Measurements from ENCODE around the gene ATG9A. TPM values are rescaled to one million over a fixed set of nuclear protein-coding genes. Genes with fewer than 3 reads are reported as not detected.

Gene ATG9A
- total RNA-seq, 1 experiment from 2014 or later, result 46.4 TPM

DNA sequence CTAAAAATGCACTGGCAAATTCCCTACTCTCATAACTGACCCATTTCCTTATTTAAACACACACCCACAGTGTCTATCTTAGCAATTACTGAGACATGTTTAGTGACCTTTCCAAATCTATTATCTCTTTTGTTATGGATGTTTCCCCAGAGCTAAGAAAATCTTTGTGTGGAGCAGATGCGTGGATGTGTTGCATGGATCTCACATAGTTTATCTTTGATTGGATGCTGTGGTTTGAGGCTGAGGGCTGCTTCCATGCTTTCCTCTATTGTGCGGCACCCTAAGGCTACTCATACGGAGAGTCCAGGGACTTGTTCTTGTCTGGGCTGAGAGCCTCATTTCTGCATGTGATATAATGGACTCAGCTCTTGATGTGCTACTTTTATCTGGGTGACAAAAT, 4.9 kb upstream of the ATG9A start:
- Histone ChIP-seq H3K18ac (ENCODE audit: insufficient read length, low read depth, low read length) (no peak overlapping the region), H2BK20ac (ENCODE audit: low read depth, low read length, poor library complexity, severe bottlenecking) (no peak overlapping the region), H3K56ac (ENCODE audit: insufficient read length, low read depth, low read length) (no peak overlapping the region), H3K4ac (ENCODE audit: low read depth, low read length) (no peak overlapping the region), H2BK12ac (ENCODE audit: insufficient read length, low read depth, low read length) (no peak overlapping the region), H4K20me1 (ENCODE audit: control insufficient read depth, insufficient read depth, insufficient read length) (no peaks in the 10 kb centered on the region), H3K27ac (ENCODE audit: insufficient read length, low read depth, low read length) (no peak overlapping the region), H3K9ac (ENCODE audit: extremely low read depth, insufficient read length, low read length) (no peak overlapping the region), H4K8ac (replicated peaks; ENCODE audit: insufficient read length, low read depth, low read length) (no peak overlapping the region), H3K23ac (ENCODE audit: insufficient read length, low read depth, low read length) (no peak overlapping the region), H2BK120ac (ENCODE audit: low read depth, low read length, poor library complexity, severe bottlenecking) (no peak overlapping the region), H3K9me3 (ENCODE audit: control insufficient read depth, low read depth, low read length) (no peaks in the 10 kb centered on the region), H3T11ph (ENCODE audit: low read length) (no peak overlapping the region), H4K91ac (ENCODE audit: insufficient read length, low read depth, low read length) (no peak overlapping the region), H3K27me3 (ENCODE audit: insufficient read depth, low read length) (no peaks in the 10 kb centered on the region), H2AFZ (ENCODE audit: low read length) (no peak overlapping the region), H2BK5ac (ENCODE audit: insufficient read length, low read length) (no peak overlapping the region), H4K5ac (ENCODE audit: insufficient read length, low read depth, low read length) (no peak overlapping the region), H3K4me1 (ENCODE audit: insufficient read depth, low read length) (no peaks in the 10 kb centered on the region), H3K79me1 (ENCODE audit: insufficient read depth, low read depth, low read length, poor library complexity, severe bottlenecking) (no peaks in the 10 kb centered on the region), H3K4me2 (ENCODE audit: insufficient read depth, insufficient read length, low read length) (no peak overlapping the region), H2BK15ac (ENCODE audit: low read depth, low read length) (no peak overlapping the region), H2AK5ac (ENCODE audit: insufficient read length, low read length) (no peak overlapping the region), H3K79me2 (ENCODE audit: insufficient read depth, low read length) (0 out of 2 replicates have a peak, but pooled peaks cover 2% of the 10 kb centered on the region), H3K14ac (ENCODE audit: insufficient read depth, low read length) (no peak overlapping the region), H3K23me2 (ENCODE audit: insufficient read length, low read depth, low read length, poor library complexity, severe bottlenecking) (no peaks in the 10 kb centered on the region)
- Mint-ChIP-seq H3K4me1 (peaks cover 3 to 4% of the 10 kb centered on the region in 2 experiments; a peak in 3 of 4 replicates), H3K27me3 (ENCODE audit: low read depth) (no peaks in the 10 kb centered on the region; the same call in 1 of the 2 replicates), H3K4me3 (no peak overlapping the region), H3K36me3 (ENCODE audit: insufficient read depth in 1 of 3, low read depth in 3 of 3) (peaks cover 31 to 65% (median 63%) of the 10 kb centered on the region in 3 experiments), H3K27ac (no peak overlapping the region), H3K9me3 (no peaks in the 10 kb centered on the region; a peak in 1 of 5 replicates)
- WGBS (ENCODE audit: extremely low coverage, insufficient read length, low lambda C conversion rate), result no CpG with 5 or more reads among the region's 3 CpGs
- TF ChIP-seq, protein P1, sequence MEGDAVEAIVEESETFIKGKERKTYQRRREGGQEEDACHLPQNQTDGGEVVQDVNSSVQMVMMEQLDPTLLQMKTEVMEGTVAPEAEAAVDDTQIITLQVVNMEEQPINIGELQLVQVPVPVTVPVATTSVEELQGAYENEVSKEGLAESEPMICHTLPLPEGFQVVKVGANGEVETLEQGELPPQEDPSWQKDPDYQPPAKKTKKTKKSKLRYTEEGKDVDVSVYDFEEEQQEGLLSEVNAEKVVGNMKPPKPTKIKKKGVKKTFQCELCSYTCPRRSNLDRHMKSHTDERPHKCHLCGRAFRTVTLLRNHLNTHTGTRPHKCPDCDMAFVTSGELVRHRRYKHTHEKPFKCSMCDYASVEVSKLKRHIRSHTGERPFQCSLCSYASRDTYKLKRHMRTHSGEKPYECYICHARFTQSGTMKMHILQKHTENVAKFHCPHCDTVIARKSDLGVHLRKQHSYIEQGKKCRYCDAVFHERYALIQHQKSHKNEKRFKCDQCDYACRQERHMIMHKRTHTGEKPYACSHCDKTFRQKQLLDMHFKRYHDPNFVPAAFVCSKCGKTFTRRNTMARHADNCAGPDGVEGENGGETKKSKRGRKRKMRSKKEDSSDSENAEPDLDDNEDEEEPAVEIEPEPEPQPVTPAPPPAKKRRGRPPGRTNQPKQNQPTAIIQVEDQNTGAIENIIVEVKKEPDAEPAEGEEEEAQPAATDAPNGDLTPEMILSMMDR (conservative IDR thresholded peaks at IDR 0.05), result no peak
- no peak for DNase-seq

All from H9 (cell line).